Smooth muscle cell (in vitro differentiated cells): ENCODE results near the gene VTCN1. TPM values are rescaled to one million over a fixed set of nuclear protein-coding genes. Genes with fewer than 3 reads are reported as not detected.

Experiments used
- DNase-seq: peaks from one replicate; lab custom pipeline; 2025; ENCODE audit not compliant: unreplicated experiment; lab: John Stamatoyannopoulos, UW
- H2AFZ ChIP-seq: fragments of 200-600 bp; sonication (generic); 2 replicates; pipeline ENCODE4 v1.6.0; 2016; ENCODE audit warnings: antibody characterized with exemption, low read depth, mild to moderate bottlenecking
- H3F3A ChIP-seq: fragments of 200-600 bp; sonication (generic); 2 replicates; pipeline ENCODE4 v1.6.0; 2017; ENCODE audit warnings: antibody characterized with exemption, low read depth
- H3K27ac ChIP-seq: fragments of 200-600 bp; sonication (generic); 2 replicates; pipeline ENCODE4 v1.5.1; 2016; ENCODE audit warnings: low read depth, mild to moderate bottlenecking
- H3K27me3 ChIP-seq: fragments of 200-600 bp; sonication (generic); 2 replicates; pipeline ENCODE4 v1.6.1; 2016; ENCODE audit warnings: low read depth, mild to moderate bottlenecking
- H3K36me3 ChIP-seq: fragments of 200-600 bp; sonication (generic); 2 replicates; pipeline ENCODE4 v1.5.1; 2016; ENCODE audit warnings: low read depth
- H3K4me1 ChIP-seq: fragments of 200-600 bp; sonication (generic); 2 replicates; pipeline ENCODE4 v1.5.1; 2016; ENCODE audit warnings: low read depth
- H3K4me2 ChIP-seq: fragments of 200-600 bp; sonication (generic); 2 replicates; pipeline ENCODE4 v1.6.0; 2016; ENCODE audit warnings: mild to moderate bottlenecking
- H3K4me3 ChIP-seq: fragments of 200-600 bp; sonication (generic); 2 replicates; pipeline ENCODE4 v1.5.1; 2016; ENCODE audit warnings: mild to moderate bottlenecking
- H3K79me2 ChIP-seq: fragments of 200-600 bp; sonication (generic); 2 replicates; pipeline ENCODE4 v1.6.0; 2016; ENCODE audit warnings: low read depth, mild to moderate bottlenecking
- H3K9ac ChIP-seq: fragments of 200-600 bp; sonication (generic); 2 replicates; pipeline ENCODE4 v1.6.0; 2016; ENCODE audit warnings: low read depth
- H3K9me3 ChIP-seq: fragments of 200-600 bp; sonication (generic); replicated peaks from 2 replicates; pipeline ENCODE4 v1.5.1; 2016; ENCODE audit warnings: low read depth
- H4K20me1 ChIP-seq: fragments of 200-600 bp; sonication (generic); 2 replicates; pipeline ENCODE4 v1.6.0; 2016; ENCODE audit warnings: low read depth
- WGBS: methylation state at CpG from one replicate; pipeline ENCODE4 v1.1.7; 2016; ENCODE audit warnings: low lambda C conversion rate; 5-methylcytosine and 5-hydroxymethylcytosine counted together
- polyA plus RNA-seq: library from polyadenylated mRNA; unstranded; fragments of >200 nt; fragmentation: Nextera tagmentation; extraction: Ambion mirVana; gene quantifications from 2 replicates; pipeline ENCODE4 v1.2.1, GENCODE V29; 2016
- total RNA-seq: library from RNA; depleted of rRNA; stranded (reverse); fragments of >200 nt; gene quantifications from 2 replicates; pipeline ENCODE4 v1.2.3, GENCODE V29; 2014
- TF ChIP-seq, protein P1 (sequence below): fragments of 200-600 bp; sonication (generic); IDR thresholded peaks from 2 replicates; pipeline ENCODE4 v1.5.1; 2017; ENCODE audit warnings: borderline replicate concordance, mild to moderate bottlenecking, antibody characterized with exemption; ENCODE audit not compliant: insufficient read depth, poor library complexity, severe bottlenecking

Gene VTCN1
- total and polyA plus RNA-seq, 2 experiments from 2014 or later = 7.1 to 33.0 TPM

DNA sequence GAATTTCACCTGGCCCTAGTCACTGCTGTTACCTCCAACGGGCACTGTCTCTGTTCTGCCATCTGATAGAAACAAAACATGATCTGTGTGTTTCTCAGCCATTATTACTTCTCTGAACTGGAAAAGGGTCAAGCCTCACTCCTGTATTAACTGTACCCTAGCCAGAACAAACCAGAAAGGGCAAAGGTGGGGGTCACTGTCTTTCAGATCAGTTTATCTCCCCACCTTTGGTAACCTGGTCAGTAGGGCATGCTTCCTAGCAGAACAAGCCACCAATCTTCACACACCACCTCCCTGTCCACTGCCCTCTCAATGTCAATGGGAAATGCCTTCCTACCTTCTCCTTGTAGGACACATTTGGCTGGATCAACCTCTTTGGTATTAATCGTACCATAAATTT lies 93.0 kb downstream of the VTCN1 start:
- no peaks in the 10 kb centered on the region for H3K9me3 ChIP-seq
- no peaks in the 10 kb centered on the region for H3K27me3 ChIP-seq
- WGBS = 94% methylated on average over 2 of the region's 2 CpGs
- no peak for DNase-seq
- TF ChIP-seq, protein P1, sequence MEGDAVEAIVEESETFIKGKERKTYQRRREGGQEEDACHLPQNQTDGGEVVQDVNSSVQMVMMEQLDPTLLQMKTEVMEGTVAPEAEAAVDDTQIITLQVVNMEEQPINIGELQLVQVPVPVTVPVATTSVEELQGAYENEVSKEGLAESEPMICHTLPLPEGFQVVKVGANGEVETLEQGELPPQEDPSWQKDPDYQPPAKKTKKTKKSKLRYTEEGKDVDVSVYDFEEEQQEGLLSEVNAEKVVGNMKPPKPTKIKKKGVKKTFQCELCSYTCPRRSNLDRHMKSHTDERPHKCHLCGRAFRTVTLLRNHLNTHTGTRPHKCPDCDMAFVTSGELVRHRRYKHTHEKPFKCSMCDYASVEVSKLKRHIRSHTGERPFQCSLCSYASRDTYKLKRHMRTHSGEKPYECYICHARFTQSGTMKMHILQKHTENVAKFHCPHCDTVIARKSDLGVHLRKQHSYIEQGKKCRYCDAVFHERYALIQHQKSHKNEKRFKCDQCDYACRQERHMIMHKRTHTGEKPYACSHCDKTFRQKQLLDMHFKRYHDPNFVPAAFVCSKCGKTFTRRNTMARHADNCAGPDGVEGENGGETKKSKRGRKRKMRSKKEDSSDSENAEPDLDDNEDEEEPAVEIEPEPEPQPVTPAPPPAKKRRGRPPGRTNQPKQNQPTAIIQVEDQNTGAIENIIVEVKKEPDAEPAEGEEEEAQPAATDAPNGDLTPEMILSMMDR = no peak
- no peak overlapping the region for H2AFZ ChIP-seq
- no peaks in the 10 kb centered on the region for H4K20me1 ChIP-seq
- peaks cover 12% of the 10 kb centered on the region for H3K4me1 ChIP-seq
- no peaks in the 10 kb centered on the region for H3F3A ChIP-seq
- no peaks in the 10 kb centered on the region for H3K36me3 ChIP-seq
- H3K27ac ChIP-seq = no peak overlapping the region
- no peak overlapping the region for H3K4me2 ChIP-seq
- H3K4me3 ChIP-seq = no peak overlapping the region
- no peaks in the 10 kb centered on the region for H3K79me2 ChIP-seq
- no peak overlapping the region for H3K9ac ChIP-seq

DNA sequence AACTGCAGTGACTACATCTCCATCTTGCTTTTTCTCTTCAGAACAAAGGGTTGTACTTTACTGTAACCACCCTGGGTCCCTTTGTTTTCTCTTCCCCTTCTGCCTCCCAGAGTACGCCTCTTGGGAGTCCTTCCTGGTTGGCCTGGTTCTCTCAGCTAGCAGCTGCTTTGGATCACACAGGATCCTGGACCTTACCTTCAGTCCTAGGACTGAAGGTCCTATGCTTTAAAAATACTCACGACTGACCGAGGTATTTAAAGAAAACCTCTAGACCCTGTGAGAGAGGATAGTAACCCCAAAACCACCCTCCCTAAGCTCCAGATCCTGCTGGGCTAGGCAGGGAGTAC lies 94.0 kb downstream of the VTCN1 start:
- Histone ChIP-seq H3K27ac (no peak overlapping the region), H3K36me3 (no peaks in the 10 kb centered on the region), H3K4me1 (peaks cover 6% of the 10 kb centered on the region), H3K9me3 (no peaks in the 10 kb centered on the region), H3K9ac (no peak overlapping the region), H3K27me3 (no peaks in the 10 kb centered on the region), H3K4me3 (no peak overlapping the region), H3K4me2 (no peak overlapping the region), H3F3A (no peaks in the 10 kb centered on the region), H2AFZ (no peak overlapping the region), H3K79me2 (no peaks in the 10 kb centered on the region), H4K20me1 (no peaks in the 10 kb centered on the region)
- TF ChIP-seq, protein P1 = no peak
- WGBS = 95% methylated on average over 3 of the region's 3 CpGs
- DNase-seq = no peak

DNA sequence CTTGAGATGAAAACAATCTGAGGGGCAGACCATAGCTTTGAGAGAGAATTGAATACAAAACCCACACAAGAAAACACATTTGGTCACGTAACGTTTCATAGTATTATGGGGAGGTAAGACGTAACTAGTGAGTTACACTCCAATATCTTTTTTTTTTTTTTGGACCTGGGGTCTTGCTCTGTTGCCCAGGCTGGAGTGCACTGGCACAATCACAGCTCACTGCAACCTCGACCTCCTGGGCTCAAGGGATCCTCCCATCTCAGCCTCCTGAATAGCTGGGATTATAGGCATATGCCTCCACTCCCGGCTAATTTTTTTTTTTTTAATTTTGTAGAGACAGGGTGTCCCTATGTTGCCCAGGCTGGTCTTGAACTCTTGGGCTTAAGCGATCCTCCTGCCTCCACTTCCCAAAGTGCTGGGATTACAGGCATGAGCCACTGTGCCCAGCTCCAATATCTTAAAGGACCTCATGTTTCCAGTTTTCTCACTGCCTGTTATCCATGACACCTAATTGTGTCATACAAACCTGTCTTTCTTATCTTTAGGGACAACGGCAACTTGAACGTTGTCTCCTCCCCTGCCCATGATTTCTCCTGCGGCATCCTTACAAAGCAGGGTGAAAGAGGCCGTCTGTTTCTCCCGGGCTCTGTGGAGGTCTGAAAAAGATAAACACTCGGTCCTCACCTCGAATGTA lies 94.5 kb downstream of the VTCN1 start:
- no peak overlapping the region for H3K9ac ChIP-seq
- TF ChIP-seq, protein P1 = no peak
- H3K27ac ChIP-seq = no peak overlapping the region
- no peak overlapping the region for H3K4me2 ChIP-seq
- H3K27me3 ChIP-seq = no peaks in the 10 kb centered on the region
- H4K20me1 ChIP-seq = no peaks in the 10 kb centered on the region
- H3K79me2 ChIP-seq = no peaks in the 10 kb centered on the region
- no peak overlapping the region for H3K4me3 ChIP-seq
- peaks cover 6% of the 10 kb centered on the region for H3K4me1 ChIP-seq
- no peak for DNase-seq
- no peaks in the 10 kb centered on the region for H3F3A ChIP-seq
- no peaks in the 10 kb centered on the region for H3K36me3 ChIP-seq
- no peaks in the 10 kb centered on the region for H3K9me3 ChIP-seq
- no peak overlapping the region for H2AFZ ChIP-seq
- 92% methylated on average over 13 of the region's 13 CpGs for WGBS

DNA sequence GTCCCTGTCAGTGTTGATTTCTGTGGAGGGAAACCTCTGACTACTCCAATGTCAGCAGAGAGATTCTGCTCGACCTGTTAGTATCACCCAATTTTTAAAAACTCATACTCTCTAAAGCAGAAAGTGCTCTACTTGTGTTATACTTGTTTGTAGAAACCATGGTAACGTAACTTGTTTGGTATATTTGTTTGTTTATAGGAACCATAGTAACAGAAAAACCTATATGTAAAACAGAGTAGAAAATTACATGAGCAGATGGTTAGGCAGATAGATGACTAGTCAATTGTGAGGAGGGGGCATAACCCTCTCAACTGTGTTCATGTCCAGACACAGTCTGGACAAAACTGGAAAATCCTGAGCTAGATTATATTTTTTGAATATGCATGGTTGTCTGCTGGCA lies 95.8 kb downstream of the VTCN1 start:
- no peak overlapping the region for H3K9ac ChIP-seq
- H3F3A ChIP-seq = no peaks in the 10 kb centered on the region
- no peaks in the 10 kb centered on the region for H3K79me2 ChIP-seq
- no peak overlapping the region for H3K4me3 ChIP-seq
- H3K36me3 ChIP-seq = no peaks in the 10 kb centered on the region
- no peaks in the 10 kb centered on the region for H3K4me1 ChIP-seq
- H3K27ac ChIP-seq = no peak overlapping the region
- 95% methylated on average over 2 of the region's 2 CpGs for whole genome bisulfite sequencing
- H4K20me1 ChIP-seq = no peaks in the 10 kb centered on the region
- H3K9me3 ChIP-seq = no peaks in the 10 kb centered on the region
- no peak overlapping the region for H3K4me2 ChIP-seq
- TF ChIP-seq, protein P1 = no peak
- no peak for DNase-seq
- H2AFZ ChIP-seq = no peak overlapping the region
- H3K27me3 ChIP-seq = no peaks in the 10 kb centered on the region
